BLaER1 (cell line): Measurements from ENCODE around the gene GPBP1L1.
A peak's percentile ranks its signal among the peaks of the same experiment; 100 is the strongest.
"Not testable (repeated sequence)": the region's sequence is repeated elsewhere in the genome, so short reads cannot be mapped to it uniquely, and the experiment has no call there.

ENCODE experiments used
- H3K27ac ChIP-seq: shearing (Covaris generic); formaldehyde crosslinking; 2 replicates; pipeline ENCODE4 v1.8.1; 2022
- H3K27me3 ChIP-seq: shearing (Covaris generic); formaldehyde crosslinking; 2 replicates; pipeline ENCODE4 v1.8.1; 2022
- H3K36me3 ChIP-seq: shearing (Covaris generic); formaldehyde crosslinking; 2 replicates; pipeline ENCODE4 v1.8.1; 2022
- H3K4me1 ChIP-seq: shearing (Covaris generic); formaldehyde crosslinking; 2 replicates; pipeline ENCODE4 v1.8.1; 2022
- H3K4me2 ChIP-seq: shearing (Covaris generic); formaldehyde crosslinking; 2 replicates; pipeline ENCODE4 v1.8.1; 2022
- H3K4me3 ChIP-seq: shearing (Covaris generic); formaldehyde crosslinking; 2 replicates; pipeline ENCODE4 v1.8.1; 2022
- H3K9ac ChIP-seq: shearing (Covaris generic); formaldehyde crosslinking; 2 replicates; pipeline ENCODE4 v1.8.1; 2022
- H3K9me3 ChIP-seq: shearing (Covaris generic); formaldehyde crosslinking; 2 replicates; pipeline ENCODE4 v1.8.1; 2022
- H4K20me1 ChIP-seq: shearing (Covaris generic); formaldehyde crosslinking; 2 replicates; pipeline ENCODE4 v1.8.1; 2022
- Cebpa-rat ChIP-seq: shearing (Covaris generic); IDR thresholded peaks from 2 replicates; pipeline ENCODE4 v1.8.1; 2022

The GPBP1L1 gene

DNA sequence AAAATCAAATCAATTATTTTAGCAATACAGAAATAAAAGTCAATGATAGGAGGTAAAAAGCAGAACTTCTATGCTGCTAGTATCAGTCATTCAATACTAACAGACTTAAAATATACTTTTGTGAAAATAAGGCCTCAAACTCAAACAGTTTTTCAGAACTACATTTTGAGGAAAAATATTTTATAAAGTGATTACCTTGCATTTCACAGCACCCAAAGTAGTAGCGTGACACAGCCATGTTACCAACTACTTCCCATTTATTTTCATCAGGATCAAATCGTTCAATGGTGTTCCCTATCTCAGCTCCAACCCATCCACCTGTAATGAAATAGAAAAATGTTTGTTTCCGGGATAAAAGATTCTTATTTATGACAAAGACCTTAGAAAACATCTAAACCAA lies 30.4 kb upstream of the GPBP1L1 start:
- Histone ChIP-seq H3K27me3 (no peaks in the 10 kb centered on the region), H3K4me1 (peaks cover 3% of the 10 kb centered on the region; the same call in 1 of the 2 replicates), H3K27ac (no peak overlapping the region), H3K4me2 (no peak overlapping the region), H3K9ac (no peak overlapping the region), H4K20me1 (no peaks in the 10 kb centered on the region), H3K4me3 (no peak overlapping the region), H3K36me3 (0 out of 2 replicates have a peak, but pooled peaks cover 10% of the 10 kb centered on the region), H3K9me3 (no peaks in the 10 kb centered on the region)
- TF ChIP-seq Cebpa-rat, result no peak

DNA sequence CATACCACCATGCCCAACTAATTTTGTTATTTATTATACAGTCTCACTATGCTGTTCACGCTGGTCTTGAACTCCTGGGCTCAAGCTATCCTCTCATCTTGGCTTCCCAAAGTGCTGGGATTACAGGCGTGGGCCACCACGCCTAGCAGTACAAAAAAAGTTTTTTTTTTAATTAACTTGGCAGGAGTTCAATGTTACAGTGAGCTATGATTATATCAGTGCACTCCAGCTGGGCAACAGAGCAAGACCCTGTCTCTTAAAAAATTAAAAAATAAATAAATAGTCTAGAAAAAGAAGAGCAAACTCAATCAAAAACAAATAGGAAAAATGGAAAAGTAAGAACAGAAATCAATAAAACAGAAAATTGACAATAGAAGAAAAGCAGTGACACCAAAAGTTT lies 27.4 kb upstream of the GPBP1L1 start:
- no peak overlapping the region for H3K9ac ChIP-seq
- H3K27me3 ChIP-seq, result no peaks in the 10 kb centered on the region
- H3K27ac ChIP-seq, result no peak overlapping the region
- H3K4me2 ChIP-seq, result no peak overlapping the region
- H3K4me3 ChIP-seq, result no peak overlapping the region
- peaks cover 20% of the 10 kb centered on the region; the same call in 1 of the 2 replicates for H3K36me3 ChIP-seq
- no peak for TF ChIP-seq Cebpa-rat
- H4K20me1 ChIP-seq, result no peaks in the 10 kb centered on the region
- H3K4me1 ChIP-seq, result no peaks in the 10 kb centered on the region
- H3K9me3 ChIP-seq, result peaks cover 1% of the 10 kb centered on the region; the same call in 1 of the 2 replicates

DNA sequence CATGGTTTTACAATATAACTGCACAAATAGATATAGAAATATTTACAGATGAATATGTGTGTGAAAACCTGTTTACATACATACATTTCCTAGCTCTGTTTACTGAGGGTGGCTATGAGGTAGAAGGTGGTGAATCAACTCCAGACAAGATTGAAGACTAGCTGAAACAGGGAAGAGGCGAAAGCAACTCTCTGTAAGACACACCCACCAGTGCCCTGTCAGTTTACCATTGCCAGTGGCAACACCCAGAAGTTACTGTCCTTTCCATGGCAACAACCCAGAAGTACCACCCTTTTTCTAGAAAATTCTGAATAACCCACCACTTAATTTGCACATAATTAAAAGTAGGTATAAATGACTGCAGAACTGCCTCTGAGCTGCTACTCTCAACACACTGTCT lies 18.3 kb upstream of the GPBP1L1 start:
- Histone ChIP-seq H3K4me2 (no peak overlapping the region), H4K20me1 (no peaks in the 10 kb centered on the region), H3K9ac (no peak overlapping the region), H3K27ac (no peak overlapping the region), H3K36me3 (peaks cover 8% of the 10 kb centered on the region; the same call in 1 of the 2 replicates), H3K4me3 (no peak overlapping the region), H3K27me3 (no peaks in the 10 kb centered on the region), H3K4me1 (no peaks in the 10 kb centered on the region), H3K9me3 (peaks cover 14% of the 10 kb centered on the region)
- no peak for TF ChIP-seq Cebpa-rat

DNA sequence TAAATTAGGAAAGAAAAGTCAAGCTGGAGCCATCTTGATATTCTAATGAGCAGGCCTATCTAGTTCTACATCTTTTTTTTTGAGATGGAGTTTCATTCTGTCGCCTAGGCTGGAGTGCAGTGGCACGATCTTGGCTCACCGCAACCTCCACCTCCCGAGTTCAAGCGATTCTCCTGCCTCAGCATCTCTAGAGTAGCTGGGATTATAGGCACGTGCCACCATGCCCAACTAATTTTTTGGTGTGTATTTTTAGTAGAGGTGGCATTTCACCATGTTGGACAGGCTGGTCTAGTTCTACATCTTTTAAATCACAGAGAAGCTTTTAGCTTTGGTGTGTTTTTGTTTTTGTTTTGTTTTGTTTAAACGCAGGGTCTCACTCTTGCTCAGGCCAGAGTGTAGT lies 8.5 kb upstream of the GPBP1L1 start:
- Histone ChIP-seq H3K4me3 (no peak overlapping the region), H3K9me3 (no peaks in the 10 kb centered on the region), H4K20me1 (peaks cover 23% of the 10 kb centered on the region), H3K9ac (no peak overlapping the region), H3K4me1 (peaks cover under 1% of the 10 kb centered on the region; the same call in 1 of the 2 replicates), H3K36me3 (peaks cover 76% of the 10 kb centered on the region), H3K4me2 (no peak overlapping the region), H3K27ac (no peak overlapping the region), H3K27me3 (no peaks in the 10 kb centered on the region)
- TF ChIP-seq Cebpa-rat, result no peak

DNA sequence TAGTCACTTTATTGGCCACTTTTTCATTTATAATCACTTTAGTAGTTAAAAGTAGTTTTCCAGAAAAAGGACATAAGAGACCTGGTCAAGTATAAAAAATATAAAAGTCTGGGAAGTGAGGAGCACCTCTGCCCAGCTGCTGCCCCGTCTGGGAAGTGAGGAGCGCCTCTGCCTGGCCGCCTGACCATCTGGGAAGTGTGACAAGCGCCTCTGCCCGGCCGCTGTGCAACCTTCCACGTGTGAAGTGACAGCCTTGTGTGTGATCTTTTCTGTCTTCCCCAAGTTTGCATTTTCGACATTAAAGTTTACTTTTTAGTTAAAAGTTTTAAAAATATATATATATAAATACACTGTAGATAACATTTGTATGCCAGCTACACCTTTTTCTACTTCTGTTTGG lies 7.5 kb upstream of the GPBP1L1 start:
- not testable (repeated sequence) for H3K4me3 ChIP-seq, H3K27me3 ChIP-seq, H3K9ac ChIP-seq, H3K4me2 ChIP-seq, H3K27ac ChIP-seq, H3K9me3 ChIP-seq
- Histone ChIP-seq H4K20me1 (peaks cover 23% of the 10 kb centered on the region), H3K4me1 (peaks cover 11% of the 10 kb centered on the region), H3K36me3 (peaks cover 80% of the 10 kb centered on the region)

DNA sequence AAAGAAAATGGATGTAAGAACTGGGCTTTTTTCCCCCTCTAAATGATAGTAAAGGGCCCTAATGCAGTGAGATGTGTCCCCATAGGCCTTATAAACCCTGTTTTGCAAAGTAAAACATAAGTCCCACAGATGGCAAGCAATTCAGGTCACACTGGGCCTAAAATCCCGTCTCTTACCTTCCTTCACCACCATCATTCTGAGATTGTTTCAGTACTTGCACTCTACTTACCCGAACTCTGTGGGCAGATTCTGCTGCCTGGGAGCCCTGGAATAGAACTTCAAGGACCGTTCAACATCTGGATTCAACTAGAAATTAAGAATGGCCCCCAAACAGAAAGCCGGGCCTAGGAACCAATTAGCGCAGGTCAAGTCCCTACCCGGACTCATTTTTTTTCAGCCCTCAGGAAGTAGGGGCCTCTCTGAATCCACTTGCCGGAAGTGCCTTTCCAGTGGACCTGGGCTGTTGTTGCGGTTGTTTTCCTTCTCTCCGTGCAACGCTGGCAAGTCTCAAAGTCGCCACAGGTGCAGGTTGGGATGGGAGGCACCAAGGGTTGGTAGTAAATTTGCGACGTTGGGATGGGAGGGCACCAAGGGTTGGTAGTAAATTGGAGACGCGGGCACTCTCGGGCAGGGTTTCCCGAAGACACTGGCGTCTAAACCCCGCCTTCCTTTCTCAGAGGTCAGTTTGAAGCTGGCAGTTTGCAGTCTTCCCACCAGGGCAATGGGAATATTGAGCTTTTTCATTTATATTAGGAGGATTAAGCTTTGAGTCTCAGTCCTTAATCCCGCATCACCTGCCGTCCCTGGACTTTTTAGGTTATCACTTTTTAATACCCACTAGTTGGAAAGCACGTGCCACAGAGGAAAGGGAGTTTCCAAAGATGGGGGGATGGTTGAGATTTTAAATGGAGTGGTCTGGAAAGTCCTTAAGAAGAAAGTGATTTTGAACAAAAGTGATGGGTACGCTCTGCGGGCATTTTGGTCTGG lies 1.7 kb upstream of the GPBP1L1 start, which contains the start of gene TMEM69:
Gene TMEM69, plus strand, starts transcription at position 428 of the 987 bp plus-strand sequence. CDS start 2,888 bp downstream, outside the sequence.
- Histone ChIP-seq H3K27me3 (no peaks in the 10 kb centered on the region), H4K20me1 (peaks cover 44% of the 10 kb centered on the region), H3K4me2 (peak within 1 kb of the TSS; percentile 89), H3K4me3 (peak within 1 kb of the TSS; percentile 99), H3K9me3 (no peaks in the 10 kb centered on the region), H3K9ac (peak within 1 kb of the TSS; percentile 97), H3K27ac (peak within 1 kb of the TSS; percentile 97), H3K4me1 (peaks cover 32% of the 10 kb centered on the region), H3K36me3 (peaks cover 36% of the 10 kb centered on the region)
- TF ChIP-seq Cebpa-rat, result no peak

DNA sequence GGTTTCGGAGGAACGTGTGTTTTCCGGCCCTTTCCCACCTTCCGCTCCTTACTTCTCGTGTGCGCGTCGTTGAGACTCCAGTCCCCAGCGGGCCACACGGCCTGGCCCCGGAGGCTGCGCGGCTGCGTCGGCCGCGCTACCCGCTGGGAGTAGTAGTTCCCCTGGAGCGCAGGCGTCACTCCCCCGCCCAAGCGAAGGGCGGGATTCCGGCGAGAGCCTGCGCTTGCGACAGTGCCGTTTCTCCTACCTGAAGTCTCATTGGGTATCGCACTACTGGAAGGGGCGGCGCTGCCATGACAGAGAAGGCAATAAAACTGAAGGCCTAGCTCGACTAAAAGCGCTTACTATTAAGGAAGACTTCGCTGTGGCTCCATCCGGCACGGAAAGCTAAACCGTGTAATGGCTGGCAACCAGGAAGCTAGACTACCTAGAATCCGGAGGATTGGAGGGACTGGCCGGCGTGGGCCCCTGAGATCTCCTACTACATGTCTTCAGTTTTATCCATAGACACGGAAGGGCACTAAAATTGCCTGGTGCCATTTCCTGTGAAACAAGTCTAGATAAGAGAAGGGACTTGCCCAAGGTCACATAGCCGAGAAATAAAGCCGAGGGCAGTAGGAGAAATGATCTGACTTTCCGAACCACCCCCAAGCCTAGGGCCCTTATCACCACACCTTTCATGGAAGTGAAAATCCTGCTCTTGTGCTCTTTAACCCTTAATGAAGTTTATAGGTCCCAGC lies 851 bp upstream of the GPBP1L1 start:
- H3K4me2 ChIP-seq, result peak overlapping the region; percentile 89
- H3K4me1 ChIP-seq, result peaks cover 40% of the 10 kb centered on the region
- peaks cover 44% of the 10 kb centered on the region for H4K20me1 ChIP-seq
- TF ChIP-seq Cebpa-rat, result peak; percentile 78
- peak overlapping the region; percentile 99 for H3K4me3 ChIP-seq
- H3K9me3 ChIP-seq, result no peaks in the 10 kb centered on the region
- H3K9ac ChIP-seq, result peak overlapping the region; percentile 97
- H3K27me3 ChIP-seq, result no peaks in the 10 kb centered on the region
- peaks cover 28% of the 10 kb centered on the region for H3K36me3 ChIP-seq
- peak overlapping the region; percentile 97 for H3K27ac ChIP-seq

DNA sequence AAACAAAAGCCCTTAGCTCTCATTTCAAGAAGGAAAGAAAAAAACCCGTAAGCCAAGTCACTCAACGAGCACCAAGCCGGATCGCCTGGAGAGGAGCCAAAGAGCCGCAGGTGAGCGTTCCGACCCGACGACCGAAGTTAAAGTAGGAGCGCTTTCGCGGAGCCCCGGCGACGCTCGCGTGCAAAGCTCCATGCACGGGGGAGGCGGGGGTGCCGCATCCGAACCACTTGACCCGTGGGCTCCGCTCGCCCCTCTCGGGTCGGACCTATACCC lies 382 bp downstream of the GPBP1L1 start:
- peaks cover 51% of the 10 kb centered on the region for H3K4me1 ChIP-seq
- H4K20me1 ChIP-seq, result peaks cover 46% of the 10 kb centered on the region
- H3K27ac ChIP-seq, result peak overlapping the region; percentile 97
- peak overlapping the region; percentile 99 for H3K4me3 ChIP-seq
- no peak for TF ChIP-seq Cebpa-rat
- no peaks in the 10 kb centered on the region for H3K27me3 ChIP-seq
- H3K9me3 ChIP-seq, result no peaks in the 10 kb centered on the region
- peaks cover 21% of the 10 kb centered on the region for H3K36me3 ChIP-seq
- peak overlapping the region; percentile 97 for H3K9ac ChIP-seq
- peak overlapping the region; percentile 69 for H3K4me2 ChIP-seq

DNA sequence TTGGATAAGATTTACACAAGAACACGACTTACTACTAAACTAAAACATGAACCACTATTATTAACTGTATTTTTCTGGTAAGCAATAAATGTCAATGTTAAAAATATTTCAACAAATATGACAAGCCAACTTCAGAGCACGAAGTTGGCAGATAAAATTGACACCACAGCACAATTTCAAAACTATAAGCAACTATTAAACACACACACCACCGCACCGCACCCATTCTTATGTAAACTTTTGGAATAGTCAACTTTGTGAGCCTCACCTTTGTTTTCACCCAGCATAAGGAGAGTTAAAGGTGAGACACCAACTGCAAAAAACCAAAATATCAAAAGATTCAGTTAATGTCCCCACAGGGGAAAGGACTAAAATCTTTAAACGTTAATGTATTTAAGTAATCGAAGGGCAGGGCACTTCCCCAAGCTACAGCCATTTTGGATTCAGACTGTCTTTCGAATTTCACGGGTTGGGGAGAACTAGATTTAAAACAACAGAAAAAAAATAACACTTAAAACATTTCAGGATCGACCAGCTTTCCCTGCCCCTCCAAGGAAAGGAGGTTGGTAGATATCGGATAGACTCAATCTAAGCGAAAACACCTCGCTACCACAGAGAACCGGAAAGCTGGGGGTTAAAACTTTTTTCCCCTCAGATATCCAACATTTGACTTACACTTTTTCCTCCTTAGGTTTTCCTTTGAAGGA lies 872 bp downstream of the GPBP1L1 start:
- H3K9me3 ChIP-seq, result no peaks in the 10 kb centered on the region
- H4K20me1 ChIP-seq, result peaks cover 50% of the 10 kb centered on the region
- H3K36me3 ChIP-seq, result peaks cover 16% of the 10 kb centered on the region; the same call in 1 of the 2 replicates
- peaks cover 55% of the 10 kb centered on the region for H3K4me1 ChIP-seq
- peak overlapping the region; percentile 99 for H3K4me3 ChIP-seq
- H3K4me2 ChIP-seq, result peak overlapping the region; percentile 69
- peak overlapping the region; percentile 97 for H3K27ac ChIP-seq
- no peak for TF ChIP-seq Cebpa-rat
- peak overlapping the region; percentile 97 for H3K9ac ChIP-seq
- H3K27me3 ChIP-seq, result no peaks in the 10 kb centered on the region
